Right lobe of liver (tissue), 6 donors: ENCODE results near the gene RNF212. TPM values are rescaled to one million over a fixed set of nuclear protein-coding genes. Genes with fewer than 3 reads are reported as not detected.

ENCODE experiments used
- ATAC-seq, 4 donors: fragments of 200-7000 bp; cut with Tn5 transposase; one replicate each; pipeline ENCODE4 v1.9.1; 2020; ENCODE audit warnings: mild to moderate bottlenecking in 4 of 4, moderate library complexity in 4 of 4
- DNase-seq, 3 donors: peaks; one replicate each; pipeline ENCODE4 v3.0.0-alpha.2; 2020
- H3K27ac ChIP-seq, 3 donors: fragments of 200-600 bp; one replicate each; pipeline ENCODE4 v1.8.0; 2022
- H3K27me3 ChIP-seq, 2 donors: fragments of 200-600 bp; one replicate each; pipeline ENCODE4 v1.8.0; 2022
- H3K36me3 ChIP-seq, 4 donors: fragments of 200-600 bp; sonication (generic) in 1 of 4; one replicate each; pipeline versions ENCODE4 v1.5.1 to v1.8.0; 2017 to 2022; ENCODE audit warnings: control low read depth in 1 of 4
- H3K4me1 ChIP-seq, 4 donors: fragments of 200-600 bp; sonication (generic) in 1 of 4; one replicate each; pipeline versions ENCODE4 v1.5.1 to v1.8.0; 2017 to 2022; ENCODE audit warnings: control low read depth in 1 of 4
- H3K4me3 ChIP-seq, 3 donors: fragments of 200-600 bp; one replicate each; pipeline ENCODE4 v1.8.0; 2022
- H3K9me3 ChIP-seq, 4 donors: fragments of 200-600 bp; sonication (generic) in 1 of 4; one replicate each; pipeline versions ENCODE4 v1.5.1 to v1.8.0; 2017 to 2022; ENCODE audit warnings: control low read depth in 1 of 4
- POLR2A ChIP-seq: fragments of 450-650 bp; IDR thresholded peaks from one replicate; pipeline ENCODE4 v1.6.1; 2017; ENCODE audit warnings: antibody characterized with exemption, mild to moderate bottlenecking
- WGBS: methylation state at CpG from one replicate; pipeline ENCODE4 v1.1.6; 2018; ENCODE audit warnings: low coverage, low lambda C conversion rate; ENCODE audit not compliant: insufficient coverage; ENCODE audit errors: missing lambda C conversion rate; 5-methylcytosine and 5-hydroxymethylcytosine counted together
- intact Hi-C, 2 donors: fragments of 100-400 bp; cut with DNase I; formaldehyde crosslinking; loops; one replicate each; pipeline versions ENCODE4 v1.11.2 to v1.14.1; 2022
- total RNA-seq, 6 experiments: library from RNA; depleted of rRNA in 2 of 6; stranded (reverse); fragments of >200 nt in 2 of 6; fragmentation: NEBNext Ultra II Directional in 3 of 6; extraction: Animal tissue kit (Norgen Biotek cat#: 25700) in 3 of 6; gene quantifications; one replicate each; pipeline versions ENCODE4 v1.1.0 to v1.2.4, GENCODE V29; 2016 to 2023
- TF ChIP-seq, protein P1 (sequence below), 4 donors: fragments of 200-600 bp in 3 of 4; fragments of 450-650 bp in 1 of 4; IDR thresholded peaks; one replicate each; pipeline versions ENCODE4 v1.5.1 to v1.8.0; 2016 to 2022; ENCODE audit warnings: antibody characterized with exemption in 4 of 4, mild to moderate bottlenecking in 2 of 4
- donor health status: DM: no; HTN: yes; CAD: no.
- donor health status: DM: no; HTN: no; CAD: no.
- donor health status: DM: no; HTN: no; CAD: no.
- donor health status: DM: no; HTN: yes; CAD: no.
- donor health status: DM: no; HTN: yes; CAD: no.

RNF212 gene
- total RNA-seq, 6 experiments from 2014 or later, result 0.29 to 1.2 (median 0.50) TPM; not detected in 2

DNA sequence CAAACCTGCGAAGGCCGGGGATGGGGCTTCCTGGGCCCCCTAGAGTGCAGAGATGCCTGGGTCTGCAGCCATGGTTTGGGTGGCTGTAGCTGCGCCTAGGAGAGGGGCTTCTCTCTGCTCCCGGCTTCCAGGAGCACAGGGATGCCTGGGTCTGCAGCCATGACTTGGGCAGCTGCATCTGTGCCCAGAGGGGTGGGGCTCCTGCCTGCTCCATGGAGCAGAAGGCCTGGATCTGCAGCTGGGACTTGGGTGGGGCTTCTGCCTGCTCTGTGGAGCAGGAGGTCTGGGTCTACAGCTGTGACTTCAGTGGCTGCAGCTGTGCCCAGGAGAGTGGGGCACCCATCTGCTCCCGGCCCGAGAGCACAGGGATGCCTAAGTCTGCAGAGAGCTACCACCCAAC, 38.2 kb upstream of the RNF212 start:
- no peak overlapping the region for H3K27ac ChIP-seq
- WGBS, result no CpG with 5 or more reads among the region's 6 CpGs
- ATAC-seq, result no peak
- no peaks in the 10 kb centered on the region for H3K36me3 ChIP-seq
- intact Hi-C loops, result loop anchor here in 1 of 2 donors (5.0 kb wide), 1 partner anchor 259 kb away; no protein-coding TSS in a partner anchor
- H3K4me3 ChIP-seq, result no peak overlapping the region
- no peaks in the 10 kb centered on the region for H3K9me3 ChIP-seq
- no peaks in the 10 kb centered on the region for H3K4me1 ChIP-seq
- TF ChIP-seq, protein P1, sequence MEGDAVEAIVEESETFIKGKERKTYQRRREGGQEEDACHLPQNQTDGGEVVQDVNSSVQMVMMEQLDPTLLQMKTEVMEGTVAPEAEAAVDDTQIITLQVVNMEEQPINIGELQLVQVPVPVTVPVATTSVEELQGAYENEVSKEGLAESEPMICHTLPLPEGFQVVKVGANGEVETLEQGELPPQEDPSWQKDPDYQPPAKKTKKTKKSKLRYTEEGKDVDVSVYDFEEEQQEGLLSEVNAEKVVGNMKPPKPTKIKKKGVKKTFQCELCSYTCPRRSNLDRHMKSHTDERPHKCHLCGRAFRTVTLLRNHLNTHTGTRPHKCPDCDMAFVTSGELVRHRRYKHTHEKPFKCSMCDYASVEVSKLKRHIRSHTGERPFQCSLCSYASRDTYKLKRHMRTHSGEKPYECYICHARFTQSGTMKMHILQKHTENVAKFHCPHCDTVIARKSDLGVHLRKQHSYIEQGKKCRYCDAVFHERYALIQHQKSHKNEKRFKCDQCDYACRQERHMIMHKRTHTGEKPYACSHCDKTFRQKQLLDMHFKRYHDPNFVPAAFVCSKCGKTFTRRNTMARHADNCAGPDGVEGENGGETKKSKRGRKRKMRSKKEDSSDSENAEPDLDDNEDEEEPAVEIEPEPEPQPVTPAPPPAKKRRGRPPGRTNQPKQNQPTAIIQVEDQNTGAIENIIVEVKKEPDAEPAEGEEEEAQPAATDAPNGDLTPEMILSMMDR (IDR thresholded peaks at IDR 0.05), result no peak
- no peak for TF ChIP-seq POLR2A
- DNase-seq, result no peak
- no peaks in the 10 kb centered on the region for H3K27me3 ChIP-seq

DNA sequence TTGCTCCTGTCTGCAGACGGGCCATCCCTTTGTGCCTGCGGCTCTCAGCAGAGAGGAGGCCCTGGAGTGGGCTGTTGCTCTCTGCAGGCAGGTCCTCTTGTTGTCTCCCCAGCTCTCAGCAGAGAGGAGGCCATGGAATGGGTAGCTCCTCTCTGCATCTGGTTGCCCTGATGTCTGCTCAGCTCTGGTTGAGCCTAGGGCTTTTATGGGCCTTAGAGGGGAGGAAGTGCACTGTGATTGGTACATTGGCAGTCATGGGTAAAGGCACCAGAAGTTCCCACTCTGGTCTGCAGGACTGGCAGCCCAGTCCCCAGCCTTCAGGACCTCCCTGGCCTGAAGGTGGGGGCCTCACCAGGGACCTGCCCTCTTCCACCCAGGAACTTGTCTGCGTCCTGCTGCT, 37.5 kb upstream of the RNF212 start:
- Histone ChIP-seq H3K27ac (no peak overlapping the region), H3K4me3 (no peak overlapping the region), H3K27me3 (no peaks in the 10 kb centered on the region), H3K4me1 (no peaks in the 10 kb centered on the region), H3K36me3 (no peaks in the 10 kb centered on the region), H3K9me3 (no peaks in the 10 kb centered on the region)
- no peak for ATAC-seq
- no CpG with 5 or more reads among the region's 3 CpGs for WGBS
- no peak for TF ChIP-seq POLR2A
- TF ChIP-seq, protein P1 (IDR thresholded peaks at IDR 0.05), result no peak
- intact Hi-C loops, result loop anchor here in 1 of 2 donors (5.0 kb wide), 1 partner anchor 259 kb away; no protein-coding TSS in a partner anchor
- DNase-seq, result no peak

DNA sequence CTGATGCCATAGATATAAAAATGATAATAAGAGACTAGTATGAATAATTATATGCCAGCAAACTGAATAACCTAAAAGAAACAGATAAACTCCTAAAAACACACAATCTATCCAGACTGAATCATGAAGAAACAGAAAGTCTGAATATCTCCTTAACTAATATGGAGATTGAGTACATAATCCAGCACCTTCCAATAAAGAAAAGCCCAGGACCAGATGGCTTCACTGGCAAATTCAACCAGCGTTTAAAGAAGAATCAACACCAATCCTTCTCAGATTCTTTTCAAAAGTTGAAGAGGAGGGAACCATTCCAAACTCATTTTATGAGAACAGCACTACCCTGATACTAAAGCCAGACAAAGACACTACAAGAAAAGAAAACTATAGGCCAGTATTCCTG, 26.5 kb upstream of the RNF212 start:
- 94% methylated on average over 1 of the region's 1 CpG for WGBS

DNA sequence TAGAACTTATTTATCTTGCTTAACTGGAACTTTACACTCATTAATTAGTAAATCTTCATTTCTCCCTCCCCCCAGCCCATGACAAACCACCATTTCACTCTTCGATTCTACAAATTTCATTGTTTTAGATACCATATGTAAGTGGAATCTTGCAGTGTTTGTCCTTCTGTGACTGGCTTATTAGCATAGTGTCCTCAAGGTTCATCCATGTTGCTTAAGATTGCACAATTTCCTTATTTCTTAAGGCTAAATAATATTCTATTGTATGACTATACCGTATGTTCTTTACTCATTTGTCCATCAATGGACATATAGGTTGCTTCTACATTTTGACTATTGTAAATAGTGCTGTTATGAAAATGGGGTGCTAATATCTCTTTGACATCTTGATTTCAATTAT, 24.5 kb upstream of the RNF212 start:
- TF ChIP-seq, protein P1 (IDR thresholded peaks at IDR 0.05), result no peak
- Histone ChIP-seq H3K9me3 (no peaks in the 10 kb centered on the region), H3K4me1 (no peaks in the 10 kb centered on the region), H3K4me3 (peak overlapping the region in 1 of 3 donors; percentile 16), H3K27me3 (no peaks in the 10 kb centered on the region), H3K27ac (no peak overlapping the region), H3K36me3 (no peaks in the 10 kb centered on the region)
- DNase-seq (no peak), ATAC-seq (peak in 3 of 4 donors; percentile 38 to 53 (median 45))
- intact Hi-C loops, result loop anchor here (10.0 kb wide), 2 partner anchors 107 to 217 kb away; partner anchors contain the start of gene CTBP1 (in 1 of the 2)
- 59% methylated on average over 2 of the region's 2 CpGs for WGBS

More for the DNA sequence above, 26.5 kb upstream of the RNF212 start:
- Histone ChIP-seq H3K9me3 (no peaks in the 10 kb centered on the region), H3K27me3 (no peaks in the 10 kb centered on the region), H3K4me3 (no peak overlapping the region), H3K4me1 (no peaks in the 10 kb centered on the region), H3K36me3 (no peaks in the 10 kb centered on the region), H3K27ac (no peak overlapping the region)
- ATAC-seq (no peak), DNase-seq (no peak)
- TF ChIP-seq, protein P1 (IDR thresholded peaks at IDR 0.05), result no peak
- TF ChIP-seq POLR2A, result no peak
- intact Hi-C loops, result loop anchor here (10.0 kb wide), 2 partner anchors 105 to 215 kb away; partner anchors contain the start of gene CTBP1 (in 1 of the 2)
